Panc1 (cell line): ENCODE results near the gene HMCES. TPM values are rescaled to one million over a fixed set of nuclear protein-coding genes. Genes with fewer than 3 reads are reported as not detected.

Experiments used
- ATAC-seq: fragments of 200-7000 bp; cut with Tn5 transposase; 2 replicates; pipeline ENCODE4 v1.9.1; 2020; ENCODE audit warnings: mild to moderate bottlenecking, moderate library complexity
- BruUV-seq: library from RNA; stranded (reverse); fragments of 400-500 nt; replicated peaks from 2 replicates; lab custom pipeline; 2021; lab: Mats Ljungman, UMichigan
- CTCF ChIA-PET: fragments of 300-600 bp; sonication (Branson Sonifier 250); formaldehyde crosslinking; loops from one replicate; lab custom pipeline; 2022; ENCODE audit warnings: antibody characterized with exemption; lab: Charles Lee
- POLR2A ChIA-PET: fragments of 300-600 bp; sonication (Branson Sonifier 250); formaldehyde crosslinking; loops from one replicate; lab custom pipeline; 2022; ENCODE audit warnings: antibody characterized with exemption; lab: Charles Lee
- DNase-seq: peaks from one replicate; pipeline ENCODE4 v3.0.0-alpha.2; 2010; ENCODE audit warnings: low read depth, low spot score
- H3K27ac ChIP-seq: 2 replicates; pipeline ENCODE4 v1.5.1; 2011; ENCODE audit warnings: mild to moderate bottlenecking, low read length, inconsistent platforms
- H3K27me3 ChIP-seq: fragments of 200-500 bp; sonication (Bioruptor generic); 2 replicates; pipeline ENCODE4 v1.6.0; 2014; ENCODE audit warnings: low read length, inconsistent platforms; ENCODE audit not compliant: control insufficient read depth, insufficient read depth
- H3K36me3 ChIP-seq: fragments of 200-500 bp; sonication (Bioruptor generic); 2 replicates; pipeline ENCODE4 v1.5.1; 2014; ENCODE audit warnings: inconsistent platforms, mild to moderate bottlenecking, low read length, moderate library complexity; ENCODE audit not compliant: control insufficient read depth, insufficient read depth
- H3K4me1 ChIP-seq: 2 replicates; pipeline ENCODE4 v1.5.1; 2011; ENCODE audit warnings: inconsistent platforms, mild to moderate bottlenecking, low read length, moderate library complexity; ENCODE audit not compliant: control insufficient read depth, insufficient read depth
- H3K4me3 ChIP-seq, 2 experiments: 2 replicates each; pipeline ENCODE4 v1.5.1; 2011 to 2012; ENCODE audit warnings: low read depth in 2 of 2, low read length in 2 of 2, mild to moderate bottlenecking in 2 of 2, inconsistent platforms in 1 of 2, moderate library complexity in 1 of 2
- H3K9me3 ChIP-seq: fragments of 200-500 bp; sonication (Bioruptor generic); 2 replicates; pipeline ENCODE4 v1.5.1; 2014; ENCODE audit warnings: low read depth, mild to moderate bottlenecking, inconsistent platforms, low read length, moderate library complexity; ENCODE audit not compliant: control insufficient read depth, insufficient read depth
- POLR2AphosphoS5 ChIP-seq: IDR thresholded peaks from 2 replicates; pipeline ENCODE4 v1.6.1; 2012; ENCODE audit warnings: mild to moderate bottlenecking, low read depth, low read length, moderate library complexity
- REST ChIP-seq, 2 experiments: IDR thresholded peaks; 2 replicates each; pipeline ENCODE4 v1.6.1; 2011 to 2012; ENCODE audit warnings: low read depth in 2 of 2, control low read depth in 1 of 2, low read length in 1 of 2, mild to moderate bottlenecking in 1 of 2, moderate library complexity in 1 of 2; ENCODE audit not compliant: insufficient read depth in 1 of 2
- SIN3A ChIP-seq: IDR thresholded peaks from 2 replicates; pipeline ENCODE4 v1.6.1; 2012; ENCODE audit warnings: low read depth, mild to moderate bottlenecking, low read length, moderate library complexity, borderline replicate concordance; ENCODE audit not compliant: insufficient read depth
- TCF7L2 ChIP-seq: IDR thresholded peaks from 2 replicates; pipeline ENCODE4 v1.6.1; 2011; ENCODE audit warnings: mild to moderate bottlenecking, low read depth, low read length, inconsistent platforms
- in situ Hi-C: cut with HindIII; loops from 2 replicates; pipeline ENCODE4 v1.10.0; 2016; ENCODE audit warnings: low sequenced_read_pairs, low pct_unique_long_range_greater_than_20kb
- intact Hi-C: fragments of 100-400 bp; cut with micrococcal nuclease; formaldehyde crosslinking; loops from one replicate; pipeline ENCODE4 v1.10.0; 2022; ENCODE audit not compliant: unreplicated experiment
- total RNA-seq: library from RNA; stranded (reverse); gene quantifications from one replicate; pipeline ENCODE4 v1.2.1, GENCODE V29; 2021; ENCODE audit not compliant: unreplicated experiment
- TF ChIP-seq, protein P1 (sequence below): fragments of 450-650 bp; IDR thresholded peaks from 2 replicates; pipeline ENCODE4 v1.5.1; 2017; ENCODE audit warnings: mild to moderate bottlenecking

Gene HMCES
- total RNA-seq, 1 experiment from 2014 or later = 94.6 TPM

- no TSS peak for BruUV-seq
- H3K4me3 ChIP-seq = peak overlapping the region; percentile 92 to 95
- H3K27ac ChIP-seq = peak overlapping the region; percentile 91
- H3K4me1 ChIP-seq = peaks cover 13% of the 10 kb centered on the region
- ATAC-seq = peak; percentile 61
- no peaks in the 10 kb centered on the region; the same call in 1 of the 2 replicates for H3K36me3 ChIP-seq
- no peaks in the 10 kb centered on the region for H3K9me3 ChIP-seq
- intact Hi-C loops (no loop called here), in situ Hi-C loops (no loop called here)
- CTCF ChIA-PET = no interaction called here
- POLR2A ChIA-PET = no interaction called here
- no peak for TF ChIP-seq SIN3A
- TF ChIP-seq REST (IDR thresholded peaks at IDR 0.05; ENCODE audit: insufficient read depth in 1 of 2, low read depth in 2 of 2, low read length in 1 of 2) = no peak
- TF ChIP-seq, protein P1, sequence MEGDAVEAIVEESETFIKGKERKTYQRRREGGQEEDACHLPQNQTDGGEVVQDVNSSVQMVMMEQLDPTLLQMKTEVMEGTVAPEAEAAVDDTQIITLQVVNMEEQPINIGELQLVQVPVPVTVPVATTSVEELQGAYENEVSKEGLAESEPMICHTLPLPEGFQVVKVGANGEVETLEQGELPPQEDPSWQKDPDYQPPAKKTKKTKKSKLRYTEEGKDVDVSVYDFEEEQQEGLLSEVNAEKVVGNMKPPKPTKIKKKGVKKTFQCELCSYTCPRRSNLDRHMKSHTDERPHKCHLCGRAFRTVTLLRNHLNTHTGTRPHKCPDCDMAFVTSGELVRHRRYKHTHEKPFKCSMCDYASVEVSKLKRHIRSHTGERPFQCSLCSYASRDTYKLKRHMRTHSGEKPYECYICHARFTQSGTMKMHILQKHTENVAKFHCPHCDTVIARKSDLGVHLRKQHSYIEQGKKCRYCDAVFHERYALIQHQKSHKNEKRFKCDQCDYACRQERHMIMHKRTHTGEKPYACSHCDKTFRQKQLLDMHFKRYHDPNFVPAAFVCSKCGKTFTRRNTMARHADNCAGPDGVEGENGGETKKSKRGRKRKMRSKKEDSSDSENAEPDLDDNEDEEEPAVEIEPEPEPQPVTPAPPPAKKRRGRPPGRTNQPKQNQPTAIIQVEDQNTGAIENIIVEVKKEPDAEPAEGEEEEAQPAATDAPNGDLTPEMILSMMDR = no peak; the same call in 1 of the 2 replicates
- no peak for TF ChIP-seq TCF7L2
- no peak; the same call in 1 of the 2 replicates for TF ChIP-seq POLR2AphosphoS5
- DNase-seq = no peak
- no peaks in the 10 kb centered on the region for H3K27me3 ChIP-seq
These were observed 35.9 kb downstream of the HMCES start for GRCh38 chr3:129314386-129315222.

DNA sequence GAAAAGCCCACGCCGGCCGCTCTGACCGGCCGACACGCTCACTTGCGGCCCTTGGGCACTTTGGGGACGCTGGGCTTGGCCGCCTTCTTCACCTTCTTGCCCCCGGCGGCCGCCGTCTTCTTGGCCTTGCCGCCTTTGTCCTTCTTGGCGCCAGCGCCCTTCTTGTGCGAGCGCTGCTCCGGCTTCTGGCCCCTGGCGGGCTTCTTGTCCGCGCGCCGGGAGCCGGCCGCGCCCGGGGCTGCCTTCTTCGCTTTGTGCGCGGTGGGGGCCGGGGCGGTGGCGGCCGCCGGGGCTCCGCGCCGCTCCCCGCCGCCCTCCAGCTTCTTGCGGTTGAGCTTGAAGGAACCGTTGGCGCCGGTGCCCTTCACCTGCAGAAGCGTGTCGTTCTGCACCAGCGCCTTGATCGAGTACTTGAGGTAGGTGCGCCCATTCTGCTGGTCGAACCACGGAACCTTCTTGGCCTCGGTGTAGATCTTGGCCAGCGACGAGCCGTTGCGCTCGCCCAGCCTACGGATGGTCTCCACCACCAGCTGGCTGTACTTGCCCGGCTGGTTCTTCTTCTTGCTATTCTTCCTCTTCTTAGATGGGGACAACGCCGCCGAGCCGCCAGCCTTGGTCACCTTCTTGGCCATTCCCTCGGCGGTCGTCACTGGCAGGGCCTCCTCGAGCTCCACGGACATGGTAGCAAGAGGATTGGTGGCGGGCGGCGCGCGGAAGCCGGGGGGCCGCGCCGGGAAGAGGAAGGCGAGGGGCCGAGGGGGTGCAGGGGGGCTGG lies 36.7 kb downstream of the HMCES start:
- ChIA-PET POLR2A (interaction anchor here (0.6 to 1.1 kb wide), 4 partner anchors 13 to 574 kb away, joined by 3 to 4 read pairs (median 4); partner anchors contain the start of genes CFAP92 and COPG1), CTCF (interaction anchor here (0.6 to 1.4 kb wide), 3 partner anchors 37 to 209 kb away, joined by 3 to 4 read pairs (median 4); no protein-coding TSS in a partner anchor)
- intact Hi-C loops (no loop called here), in situ Hi-C loops (no loop called here)
- Histone ChIP-seq H3K4me1 (peaks cover 13% of the 10 kb centered on the region), H3K27me3 (no peaks in the 10 kb centered on the region), H3K9me3 (no peaks in the 10 kb centered on the region), H3K4me3 (peak overlapping the region; percentile 92 to 95), H3K27ac (peak overlapping the region; percentile 91), H3K36me3 (no peaks in the 10 kb centered on the region; the same call in 1 of the 2 replicates)
- DNase-seq (no peak), ATAC-seq (0 out of 2 replicates have a peak, but pooled peaks have one; percentile 5)
- TF ChIP-seq, protein P1 = no peak
- TF ChIP-seq SIN3A = peak; percentile 75; the same call in 1 of the 2 replicates
- TSS peak; percentile 98 for BruUV-seq
